HCT116 (cell line): ENCODE results near the gene RAPGEF3. TPM values are rescaled to one million over a fixed set of nuclear protein-coding genes. Genes with fewer than 3 reads are reported as not detected.

Source experiments
- ATAC-seq: fragments of 200-7000 bp; cut with Tn5 transposase; 2 replicates; pipeline ENCODE4 v1.9.1; 2020; ENCODE audit warnings: mild to moderate bottlenecking, moderate library complexity
- BruUV-seq: library from RNA; stranded (reverse); fragments of 400-500 nt; replicated peaks from 2 replicates; lab custom pipeline; 2021; lab: Mats Ljungman, UMichigan
- CTCF ChIA-PET: fragments of 300-600 bp; sonication (Branson Sonifier 250); formaldehyde crosslinking; loops from one replicate; lab custom pipeline; 2021; ENCODE audit warnings: antibody characterized with exemption; lab: Charles Lee
- POLR2A ChIA-PET: fragments of 300-600, 350-600 bp; sonication (Branson Sonifier 250); formaldehyde crosslinking; loops from one replicate; lab custom pipeline; 2021; ENCODE audit warnings: antibody characterized with exemption; lab: Charles Lee
- RAD21 ChIA-PET, 2 experiments: fragments of 300-600 bp; sonication (Branson Sonifier 250); formaldehyde crosslinking; loops; one replicate each; lab custom pipeline; 2023; ENCODE audit warnings: low total read pairs in 2 of 2; ENCODE audit not compliant: uncharacterized antibody in 2 of 2, unreplicated experiment in 2 of 2, low non-redundant PET in 1 of 2; lab: Charles Lee
- DNase-seq: peaks from one replicate; pipeline ENCODE4 v3.0.0-alpha.2; 2010; ENCODE audit warnings: low read depth, low spot score
- H2AFZ ChIP-seq: fragments of 200-600 bp; shearing (Covaris generic), sonication (generic); 2 replicates; pipeline ENCODE4 v1.6.1; 2017; ENCODE audit warnings: low read depth, mixed run types, mixed read lengths, antibody characterized with exemption, low read length; ENCODE audit not compliant: poor library complexity, severe bottlenecking
- H3K27ac ChIP-seq: 2 replicates; pipeline ENCODE4 v1.5.1; 2012; ENCODE audit warnings: low read depth, low read length
- H3K27me3 ChIP-seq: fragments of 200-600 bp; sonication (generic); 2 replicates; pipeline ENCODE4 v1.6.1; 2016; ENCODE audit warnings: mixed run types, low read length, mixed read lengths; ENCODE audit not compliant: insufficient read depth
- H3K36me3 ChIP-seq, 2 experiments: fragments of 200-500 bp in 1 of 2; fragments of 200-600 bp in 1 of 2; sonication (Bioruptor generic) in 1 of 2; sonication (generic) in 1 of 2; 2 replicates each; pipeline versions ENCODE4 v1.5.1 to v1.6.1; 2014 to 2016; ENCODE audit warnings: low read length in 2 of 2, inconsistent platforms in 1 of 2, mixed read lengths in 1 of 2, mixed run types in 1 of 2; ENCODE audit not compliant: insufficient read depth in 2 of 2, control insufficient read depth in 1 of 2
- H3K4me1 ChIP-seq, 2 experiments: fragments of 200-600 bp in 1 of 2; sonication (generic) in 1 of 2; 2 replicates each; pipeline versions ENCODE4 v1.5.1 to v1.6.1; 2012 to 2017; ENCODE audit warnings: low read length in 2 of 2, inconsistent platforms in 1 of 2, mild to moderate bottlenecking in 1 of 2, mixed read lengths in 1 of 2, mixed run types in 1 of 2, moderate library complexity in 1 of 2; ENCODE audit not compliant: insufficient read depth in 2 of 2, control insufficient read depth in 1 of 2
- H3K4me2 ChIP-seq: fragments of 200-600 bp; sonication (generic); 2 replicates; pipeline ENCODE4 v1.6.1; 2017; ENCODE audit warnings: mixed run types, low read length, mixed read lengths
- H3K4me3 ChIP-seq, 2 experiments: fragments of 200-600 bp in 1 of 2; sonication (generic) in 1 of 2; replicated peaks in 1 of 2; 2 replicates each; pipeline ENCODE4 v1.5.1; 2011 to 2016; ENCODE audit warnings: low read length in 2 of 2, control low read depth in 1 of 2, low read depth in 1 of 2, mild to moderate bottlenecking in 1 of 2, mixed read lengths in 1 of 2, mixed run types in 1 of 2
- H3K79me2 ChIP-seq: fragments of 200-600 bp; sonication (generic); 2 replicates; pipeline ENCODE4 v1.6.1; 2017; ENCODE audit warnings: mild to moderate bottlenecking, mixed run types, low read length, moderate library complexity, mixed read lengths; ENCODE audit not compliant: insufficient read depth
- H3K9ac ChIP-seq: fragments of 200-600 bp; sonication (generic); 2 replicates; pipeline ENCODE4 v1.6.1; 2016; ENCODE audit warnings: low read length, mixed read lengths
- H3K9me2 ChIP-seq: fragments of 200-600 bp; sonication (generic), shearing (Covaris generic); 2 replicates; pipeline ENCODE4 v1.6.1; 2017; ENCODE audit warnings: mixed run types, mild to moderate bottlenecking, moderate library complexity; ENCODE audit not compliant: insufficient read depth
- H3K9me3 ChIP-seq, 2 experiments: fragments of 200-500 bp in 1 of 2; fragments of 200-600 bp in 1 of 2; sonication (Bioruptor generic) in 1 of 2; sonication (generic) in 1 of 2; 2 replicates each; pipeline ENCODE4 v1.6.1; 2014 to 2017; ENCODE audit warnings: low read length in 2 of 2, mixed read lengths in 2 of 2, inconsistent platforms in 1 of 2, low read depth in 1 of 2, mild to moderate bottlenecking in 1 of 2, mixed run types in 1 of 2, moderate library complexity in 1 of 2; ENCODE audit not compliant: control insufficient read depth in 1 of 2, insufficient read depth in 1 of 2
- H4K20me1 ChIP-seq: fragments of 200-600 bp; sonication (generic), shearing (Covaris generic); 2 replicates; pipeline ENCODE4 v1.6.1; 2017; ENCODE audit warnings: mixed run types, mild to moderate bottlenecking, moderate library complexity; ENCODE audit not compliant: insufficient read depth
- CEBPB ChIP-seq: IDR thresholded peaks from 2 replicates; pipeline ENCODE4 v1.6.1; 2012; ENCODE audit warnings: low read depth
- EGR1 ChIP-seq: IDR thresholded peaks from 2 replicates; pipeline ENCODE4 v1.6.1; 2012; ENCODE audit warnings: low read depth
- ELF1 ChIP-seq: IDR thresholded peaks from 2 replicates; pipeline ENCODE4 v1.6.1; 2012; ENCODE audit warnings: low read depth, borderline replicate concordance
- JUND ChIP-seq: IDR thresholded peaks from 2 replicates; pipeline ENCODE4 v1.6.1; 2012
- MAX ChIP-seq: IDR thresholded peaks from 2 replicates; pipeline ENCODE4 v1.6.1; 2012
- RAD21 ChIP-seq: IDR thresholded peaks from 2 replicates; pipeline ENCODE4 v1.6.1; 2012; ENCODE audit warnings: low read depth, mild to moderate bottlenecking
- SP1 ChIP-seq: IDR thresholded peaks from 2 replicates; pipeline ENCODE4 v1.6.1; 2012; ENCODE audit warnings: low read depth
- intact Hi-C: fragments of 100-400 bp; cut with micrococcal nuclease; formaldehyde crosslinking; loops from 2 replicates; pipeline ENCODE4 v1.10.0; 2022
- total RNA-seq: library from RNA; stranded (reverse); gene quantifications from one replicate; pipeline ENCODE4 v1.2.1, GENCODE V29; 2021; ENCODE audit not compliant: unreplicated experiment

RAPGEF3 gene
- total RNA-seq, 1 experiment from 2014 or later: 1.8 TPM

- H3K9me3 ChIP-seq: no peaks in the 10 kb centered on the region
- no peaks in the 10 kb centered on the region for H3K27me3 ChIP-seq
- no peak overlapping the region for H3K27ac ChIP-seq
- CTCF ChIA-PET: no interaction called here
- H3K9me2 ChIP-seq: no peaks in the 10 kb centered on the region
- RAD21 ChIA-PET: no interaction called here
- POLR2A ChIA-PET: no interaction called here
- DNase-seq (no peak), ATAC-seq (no peak)
- H3K4me1 ChIP-seq: no peaks in the 10 kb centered on the region
- peaks cover 10 to 17% of the 10 kb centered on the region in 2 experiments; a peak in 3 of 4 replicates for H3K36me3 ChIP-seq
- no peak overlapping the region for H3K4me3 ChIP-seq
- no peak overlapping the region for H3K9ac ChIP-seq
- H3K79me2 ChIP-seq: peaks cover 28% of the 10 kb centered on the region
- no peaks in the 10 kb centered on the region for H4K20me1 ChIP-seq
- intact Hi-C loops: no loop called here
- no peak for TF ChIP-seq SP1
- TF ChIP-seq MAX: no peak
- TF ChIP-seq ELF1: no peak
- TF ChIP-seq RAD21: no peak
- no peak overlapping the region for H3K4me2 ChIP-seq
- H2AFZ ChIP-seq: no peak overlapping the region
- no TSS peak for BruUV-seq
These were observed 60.0 kb downstream of the RAPGEF3 start for GRCh38 chr12:47698631-47699030.

- no peak for ATAC-seq
These were observed 60.6 kb downstream of the RAPGEF3 start for GRCh38 chr12:47698055-47698454.

More at GRCh38 chr12:47698055-47698454, 60.6 kb downstream of the RAPGEF3 start:
- no peaks in the 10 kb centered on the region for H3K9me2 ChIP-seq
- no peaks in the 10 kb centered on the region for H4K20me1 ChIP-seq
- H3K4me1 ChIP-seq: no peaks in the 10 kb centered on the region
- no peak overlapping the region for H3K9ac ChIP-seq
- no peak for DNase-seq
- H3K79me2 ChIP-seq: peaks cover 22% of the 10 kb centered on the region
- H3K27me3 ChIP-seq: no peaks in the 10 kb centered on the region
- intact Hi-C loops: no loop called here
- CTCF ChIA-PET: no interaction called here
- RAD21 ChIA-PET: no interaction called here
- no peak overlapping the region for H2AFZ ChIP-seq
- BruUV-seq: no TSS peak
- H3K4me3 ChIP-seq: no peak overlapping the region
- no peak for TF ChIP-seq EGR1
- no peak for TF ChIP-seq JUND
- TF ChIP-seq CEBPB: no peak
- peaks cover 10 to 17% of the 10 kb centered on the region in 2 experiments; a peak in 3 of 4 replicates for H3K36me3 ChIP-seq
- no peaks in the 10 kb centered on the region for H3K9me3 ChIP-seq
- H3K4me2 ChIP-seq: no peak overlapping the region
- H3K27ac ChIP-seq: no peak overlapping the region
- POLR2A ChIA-PET: no interaction called here
